Thyroid gland (tissue), 4 donors: ENCODE measurements around the gene PLCB1. TPM values are rescaled to one million over a fixed set of nuclear protein-coding genes. Genes with fewer than 3 reads are reported as not detected.

ENCODE experiments used
- DNase-seq, 2 donors: peaks; one replicate each; pipeline ENCODE4 v3.0.0-alpha.2; 2019
- H3K27ac ChIP-seq, 3 donors: fragments of 200-600 bp; sonication (generic); 1 replicate in 2 of 3; 2 replicates in 1 of 3; pipeline ENCODE4 v1.5.1; 2016 to 2019; ENCODE audit warnings: mild to moderate bottlenecking in 1 of 3, moderate library complexity in 1 of 3
- H3K27me3 ChIP-seq: fragments of 200-600 bp; sonication (generic); one replicate; pipeline ENCODE4 v1.5.1; 2019
- H3K36me3 ChIP-seq, 2 donors: fragments of 200-600 bp; sonication (generic); one replicate each; pipeline ENCODE4 v1.5.1; 2016 to 2019
- H3K4me1 ChIP-seq, 2 donors: fragments of 200-600 bp; sonication (generic); one replicate each; pipeline ENCODE4 v1.5.1; 2017 to 2019
- H3K4me3 ChIP-seq, 3 donors: fragments of 200-600 bp; sonication (generic); replicated peaks in 1 of 3; 1 replicate in 2 of 3; 2 replicates in 1 of 3; pipeline ENCODE4 v1.5.1; 2016; ENCODE audit warnings: mild to moderate bottlenecking in 1 of 3
- H3K9me3 ChIP-seq: fragments of 200-600 bp; sonication (generic); one replicate; pipeline ENCODE4 v1.5.1; 2017
- CTCF ChIP-seq, 6 experiments: fragments of 200-600 bp in 3 of 6; fragments of 450-650 bp in 3 of 6; sonication (generic) in 3 of 6; IDR thresholded peaks; one replicate each; pipeline ENCODE4 v1.5.1; 2016 to 2019; ENCODE audit warnings: antibody characterized with exemption in 6 of 6, mild to moderate bottlenecking in 2 of 6, inconsistent platforms in 1 of 6, moderate library complexity in 1 of 6
- POLR2A ChIP-seq, 2 donors: fragments of 450-650 bp; IDR thresholded peaks; one replicate each; pipeline ENCODE4 v1.6.1; 2017; ENCODE audit warnings: antibody characterized with exemption in 2 of 2, mild to moderate bottlenecking in 2 of 2, moderate library complexity in 1 of 2
- WGBS, 2 donors: methylation state at CpG; one replicate each; pipeline ENCODE4 v1.1.5; 2017; 5-methylcytosine and 5-hydroxymethylcytosine counted together
- intact Hi-C: fragments of 100-400 bp; cut with DNase I; formaldehyde crosslinking; loops from one replicate; pipeline ENCODE4 v1.15.1; 2023
- total RNA-seq, 4 donors: library from RNA; depleted of rRNA; stranded (reverse); fragments of >200 nt; gene quantifications; one replicate each; pipeline ENCODE4 v1.2.3, GENCODE V29; 2016

The PLCB1 gene
- total RNA-seq, 4 donors from 2014 or later: 7.3 to 14.1 (median 11.0) TPM

GRCh38 chr20:8535403-8536261, 403.6 kb downstream of the PLCB1 start:
- Histone ChIP-seq H3K9me3 (no peaks in the 10 kb centered on the region), H3K36me3 (no peaks in the 10 kb centered on the region), H3K4me3 (no peak overlapping the region), H3K27me3 (no peaks in the 10 kb centered on the region), H3K27ac (no peak overlapping the region), H3K4me1 (no peaks in the 10 kb centered on the region)
- no peak for DNase-seq
- intact Hi-C loops: no loop called here
- 91 to 94% methylated on average over 3 of the region's 3 CpGs for WGBS, 2 donors
- TF ChIP-seq POLR2A (IDR thresholded peaks at IDR 0.05) (no peak), CTCF (IDR thresholded peaks at IDR 0.05) (peak in 1 of 6 experiments; percentile 24)

- Histone ChIP-seq H3K4me3 (no peak overlapping the region), H3K27me3 (no peaks in the 10 kb centered on the region), H3K36me3 (no peaks in the 10 kb centered on the region), H3K27ac (no peak overlapping the region), H3K9me3 (no peaks in the 10 kb centered on the region), H3K4me1 (no peaks in the 10 kb centered on the region)
- intact Hi-C loops: no loop called here
- 91 to 94% methylated on average over 5 of the region's 5 CpGs for WGBS, 2 donors
- TF ChIP-seq CTCF (IDR thresholded peaks at IDR 0.05) (no peak), POLR2A (IDR thresholded peaks at IDR 0.05) (no peak)
- no peak for DNase-seq
Observed at GRCh38 chr20:8536262-8536618, 404.2 kb downstream of the PLCB1 start.

GRCh38 chr20:8540466-8540865, 408.4 kb downstream of the PLCB1 start:
- intact Hi-C loops: no loop called here
- H3K9me3 ChIP-seq: no peaks in the 10 kb centered on the region
- H3K4me3 ChIP-seq: no peak overlapping the region

GRCh38 chr20:8542110-8542486, 410.0 kb downstream of the PLCB1 start:
- intact Hi-C loops: no loop called here
- Histone ChIP-seq H3K4me1 (no peaks in the 10 kb centered on the region), H3K9me3 (no peaks in the 10 kb centered on the region), H3K27me3 (no peaks in the 10 kb centered on the region), H3K27ac (no peak overlapping the region), H3K36me3 (no peaks in the 10 kb centered on the region), H3K4me3 (no peak overlapping the region)
- DNase-seq: no peak
- TF ChIP-seq CTCF (IDR thresholded peaks at IDR 0.05) (no peak), POLR2A (IDR thresholded peaks at IDR 0.05) (no peak)
- WGBS, 2 donors: 68 to 79% methylated on average over 9 of the region's 9 CpGs

More at GRCh38 chr20:8540466-8540865, 408.4 kb downstream of the PLCB1 start:
- no peak for TF ChIP-seq CTCF (IDR thresholded peaks at IDR 0.05)
- no peak for TF ChIP-seq POLR2A (IDR thresholded peaks at IDR 0.05)
- H3K4me1 ChIP-seq: no peaks in the 10 kb centered on the region
- no peaks in the 10 kb centered on the region for H3K36me3 ChIP-seq
- no peak overlapping the region for H3K27ac ChIP-seq
- DNase-seq: no peak
- H3K27me3 ChIP-seq: no peaks in the 10 kb centered on the region

- DNase-seq: no peak
- Histone ChIP-seq H3K27me3 (no peaks in the 10 kb centered on the region), H3K36me3 (no peaks in the 10 kb centered on the region), H3K4me3 (no peak overlapping the region), H3K4me1 (no peaks in the 10 kb centered on the region), H3K9me3 (no peaks in the 10 kb centered on the region), H3K27ac (no peak overlapping the region)
- TF ChIP-seq POLR2A (IDR thresholded peaks at IDR 0.05) (no peak), CTCF (IDR thresholded peaks at IDR 0.05) (no peak)
- 84 to 93% methylated on average over 3 of the region's 3 CpGs for WGBS, 2 donors
- intact Hi-C loops: no loop called here
Observed at GRCh38 chr20:8545212-8545611, 413.1 kb downstream of the PLCB1 start.
